WTC11 (cell line): ENCODE data around the gene BRI3BP. TPM values are rescaled to one million over a fixed set of nuclear protein-coding genes. Genes with fewer than 3 reads are reported as not detected.

Experiments
- ATAC-seq: fragments of 200-7000 bp; cut with Tn5 transposase; 2 replicates; pipeline ENCODE4 v1.10.0; 2021; ENCODE audit warnings: mild to moderate bottlenecking, moderate library complexity
- CTCF ChIA-PET: fragments of 300-600 bp; sonication (Branson Sonifier 250); formaldehyde crosslinking; loops from one replicate; lab custom pipeline; 2021; ENCODE audit warnings: antibody characterized with exemption; lab: Charles Lee
- POLR2A ChIA-PET: fragments of 350-600 bp; sonication (Branson Sonifier 250); formaldehyde crosslinking; loops from one replicate; lab custom pipeline; 2021; ENCODE audit warnings: antibody characterized with exemption; lab: Charles Lee
- DNase-seq: peaks from one replicate; pipeline ENCODE4 v3.0.0; 2021; ENCODE audit warnings: low spot score
- H3K27ac Mint-ChIP-seq: 2 replicates; pipeline ENCODE4 v1.8.0; 2021; ENCODE audit warnings: mixed read lengths
- H3K27me3 Mint-ChIP-seq: 2 replicates; pipeline ENCODE4 v1.8.0; 2021; ENCODE audit warnings: low read depth, mild to moderate bottlenecking, moderate library complexity, mixed read lengths
- H3K36me3 Mint-ChIP-seq: 2 replicates; pipeline ENCODE4 v1.8.0; 2021; ENCODE audit warnings: mixed read lengths
- H3K4me1 Mint-ChIP-seq: 2 replicates; pipeline ENCODE4 v1.8.0; 2022; ENCODE audit warnings: mixed read lengths
- H3K4me3 Mint-ChIP-seq: 2 replicates; pipeline ENCODE4 v1.8.0; 2021; ENCODE audit warnings: mild to moderate bottlenecking, moderate library complexity, mixed read lengths
- H3K9me3 Mint-ChIP-seq: 2 replicates; pipeline ENCODE4 v1.8.0; 2021; ENCODE audit warnings: mixed read lengths
- ELF4 ChIP-seq: sonication (generic); formaldehyde crosslinking; IDR thresholded peaks from 2 replicates; pipeline ENCODE4 v1.8.1; 2022; ENCODE audit warnings: low read depth, mild to moderate bottlenecking, moderate library complexity, missing genetic modification reagents
- ESRRA ChIP-seq: sonication (generic); formaldehyde crosslinking; IDR thresholded peaks from 2 replicates; pipeline ENCODE4 v1.8.1; 2022; ENCODE audit warnings: mild to moderate bottlenecking, missing genetic modification reagents, borderline replicate concordance
- GRHL2 ChIP-seq: fragments of 250-450 bp; sonication (Bioruptor Pico); IDR thresholded peaks from 2 replicates; pipeline ENCODE4 v1.8.0; 2022; ENCODE audit warnings: mild to moderate bottlenecking, moderate library complexity; ENCODE audit not compliant: insufficient replicate concordance, severe bottlenecking
- GTF2I ChIP-seq: fragments of 250-450 bp; sonication (Bioruptor Pico); conservative IDR thresholded peaks from 2 replicates; pipeline ENCODE4 v1.4.0; 2021; ENCODE audit warnings: mild to moderate bottlenecking
- JUN ChIP-seq: sonication (generic); formaldehyde crosslinking; IDR thresholded peaks from 2 replicates; pipeline ENCODE4 v1.8.0; 2023; ENCODE audit warnings: mild to moderate bottlenecking, missing genetic modification reagents
- MXD4 ChIP-seq: fragments of 250-450 bp; sonication (Bioruptor Pico); IDR thresholded peaks from 2 replicates; pipeline ENCODE4 v1.8.0; 2021; ENCODE audit warnings: mild to moderate bottlenecking, moderate library complexity, borderline replicate concordance
- OVOL2 ChIP-seq: fragments of 250-450 bp; sonication (Bioruptor Pico); IDR thresholded peaks from 2 replicates; pipeline ENCODE4 v1.9.0; 2021; ENCODE audit warnings: mild to moderate bottlenecking, borderline replicate concordance
- RORB ChIP-seq: fragments of 250-450 bp; sonication (Bioruptor Pico); IDR thresholded peaks from 2 replicates; pipeline ENCODE4 v1.9.0; 2021; ENCODE audit warnings: mild to moderate bottlenecking
- SOX15 ChIP-seq: fragments of 250-450 bp; sonication (Bioruptor Pico); IDR thresholded peaks from 2 replicates; pipeline ENCODE4 v1.9.0; 2021; ENCODE audit warnings: mild to moderate bottlenecking
- TP53 ChIP-seq: sonication (generic); formaldehyde crosslinking; IDR thresholded peaks from 2 replicates; pipeline ENCODE4 v1.8.1; 2023; ENCODE audit warnings: mild to moderate bottlenecking, missing genetic modification reagents
- ZNF138 ChIP-seq: sonication (generic); formaldehyde crosslinking; conservative IDR thresholded peaks from 2 replicates; pipeline ENCODE4 v1.8.1; 2022; ENCODE audit warnings: mild to moderate bottlenecking, moderate library complexity, missing genetic modification reagents
- ZNF317 ChIP-seq: sonication (generic); formaldehyde crosslinking; IDR thresholded peaks from 2 replicates; pipeline ENCODE4 v1.8.1; 2023; ENCODE audit warnings: low read depth, mild to moderate bottlenecking, moderate library complexity, missing genetic modification reagents, borderline replicate concordance
- ZNF416 ChIP-seq: fragments of 250-450 bp; sonication (Bioruptor Pico); IDR thresholded peaks from 2 replicates; pipeline ENCODE4 v1.9.0; 2021; ENCODE audit warnings: mild to moderate bottlenecking, inconsistent platforms
- total RNA-seq: library from RNA; stranded (reverse); gene quantifications from 3 replicates; pipeline ENCODE4 v1.2.3, GENCODE V29; 2021
- TF ChIP-seq, protein P1 (sequence below): fragments of 200-600 bp; IDR thresholded peaks from 2 replicates; pipeline ENCODE4 v1.8.0; 2022; ENCODE audit warnings: antibody characterized with exemption
- TF ChIP-seq, protein P2 (sequence below): fragments of 250-450 bp; sonication (Bioruptor Pico); IDR thresholded peaks from 2 replicates; pipeline ENCODE4 v1.9.0; 2021; ENCODE audit warnings: mild to moderate bottlenecking, borderline replicate concordance
- TF ChIP-seq, protein P3 (sequence below): sonication (generic); formaldehyde crosslinking; IDR thresholded peaks from 2 replicates; pipeline ENCODE4 v1.8.1; 2022; ENCODE audit warnings: mild to moderate bottlenecking, moderate library complexity, missing genetic modification reagents
- TF ChIP-seq, protein P4 (sequence below): sonication (generic); formaldehyde crosslinking; IDR thresholded peaks from 2 replicates; pipeline ENCODE4 v1.8.1; 2022; ENCODE audit warnings: low read depth, mild to moderate bottlenecking, moderate library complexity, missing genetic modification reagents, borderline replicate concordance
- TF ChIP-seq, protein P5 (sequence below): sonication (generic); formaldehyde crosslinking; IDR thresholded peaks from 2 replicates; pipeline ENCODE4 v1.8.0; 2022; ENCODE audit warnings: mild to moderate bottlenecking, missing genetic modification reagents
- TF ChIP-seq, protein P6 (sequence below): fragments of 250-450 bp; sonication (Bioruptor Pico); IDR thresholded peaks from 2 replicates; pipeline ENCODE4 v1.9.0; 2021; ENCODE audit warnings: mild to moderate bottlenecking
- TF ChIP-seq, protein P7 (sequence below): sonication (generic); formaldehyde crosslinking; IDR thresholded peaks from 2 replicates; pipeline ENCODE4 v1.8.1; 2023; ENCODE audit warnings: mild to moderate bottlenecking, missing genetic modification reagents
- TF ChIP-seq, protein P8 (sequence below): sonication (generic); formaldehyde crosslinking; IDR thresholded peaks from 2 replicates; pipeline ENCODE4 v1.8.1; 2023; ENCODE audit warnings: mild to moderate bottlenecking, missing genetic modification reagents, moderate library complexity

BRI3BP gene
- total RNA-seq, 1 experiment from 2014 or later = 11.9 TPM

DNA sequence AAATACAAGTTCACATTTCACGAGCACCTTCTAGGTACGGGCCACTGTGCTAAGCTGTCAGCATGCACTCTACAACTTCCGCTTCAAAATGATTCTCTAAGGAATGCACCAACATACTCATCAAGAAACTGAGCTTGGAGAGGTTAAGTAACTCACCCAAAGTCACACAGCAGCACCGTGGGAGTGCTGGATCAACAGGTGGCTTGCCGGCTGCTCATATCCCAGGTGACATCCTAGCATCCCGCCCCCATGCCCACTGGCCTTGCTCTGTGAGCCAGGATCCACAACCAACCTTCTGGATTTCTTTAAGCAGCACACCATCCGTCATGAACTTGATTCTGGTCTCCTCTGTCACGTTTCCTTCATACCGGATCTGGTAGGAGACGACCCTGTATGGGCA lies 21.2 kb upstream of the BRI3BP start:
- no peaks in the 10 kb centered on the region for H3K9me3 Mint-ChIP-seq
- POLR2A ChIA-PET = no interaction called here
- no peaks in the 10 kb centered on the region for H3K4me1 Mint-ChIP-seq
- TF ChIP-seq OVOL2 (CRISPR knock-in tag) (no peak), RORB (no peak), ZNF138 (CRISPR knock-in tag) (no peak), ZNF317 (CRISPR knock-in tag) (no peak)
- TF ChIP-seq, protein P1, sequence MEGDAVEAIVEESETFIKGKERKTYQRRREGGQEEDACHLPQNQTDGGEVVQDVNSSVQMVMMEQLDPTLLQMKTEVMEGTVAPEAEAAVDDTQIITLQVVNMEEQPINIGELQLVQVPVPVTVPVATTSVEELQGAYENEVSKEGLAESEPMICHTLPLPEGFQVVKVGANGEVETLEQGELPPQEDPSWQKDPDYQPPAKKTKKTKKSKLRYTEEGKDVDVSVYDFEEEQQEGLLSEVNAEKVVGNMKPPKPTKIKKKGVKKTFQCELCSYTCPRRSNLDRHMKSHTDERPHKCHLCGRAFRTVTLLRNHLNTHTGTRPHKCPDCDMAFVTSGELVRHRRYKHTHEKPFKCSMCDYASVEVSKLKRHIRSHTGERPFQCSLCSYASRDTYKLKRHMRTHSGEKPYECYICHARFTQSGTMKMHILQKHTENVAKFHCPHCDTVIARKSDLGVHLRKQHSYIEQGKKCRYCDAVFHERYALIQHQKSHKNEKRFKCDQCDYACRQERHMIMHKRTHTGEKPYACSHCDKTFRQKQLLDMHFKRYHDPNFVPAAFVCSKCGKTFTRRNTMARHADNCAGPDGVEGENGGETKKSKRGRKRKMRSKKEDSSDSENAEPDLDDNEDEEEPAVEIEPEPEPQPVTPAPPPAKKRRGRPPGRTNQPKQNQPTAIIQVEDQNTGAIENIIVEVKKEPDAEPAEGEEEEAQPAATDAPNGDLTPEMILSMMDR = no peak
- TF ChIP-seq, protein P2, sequence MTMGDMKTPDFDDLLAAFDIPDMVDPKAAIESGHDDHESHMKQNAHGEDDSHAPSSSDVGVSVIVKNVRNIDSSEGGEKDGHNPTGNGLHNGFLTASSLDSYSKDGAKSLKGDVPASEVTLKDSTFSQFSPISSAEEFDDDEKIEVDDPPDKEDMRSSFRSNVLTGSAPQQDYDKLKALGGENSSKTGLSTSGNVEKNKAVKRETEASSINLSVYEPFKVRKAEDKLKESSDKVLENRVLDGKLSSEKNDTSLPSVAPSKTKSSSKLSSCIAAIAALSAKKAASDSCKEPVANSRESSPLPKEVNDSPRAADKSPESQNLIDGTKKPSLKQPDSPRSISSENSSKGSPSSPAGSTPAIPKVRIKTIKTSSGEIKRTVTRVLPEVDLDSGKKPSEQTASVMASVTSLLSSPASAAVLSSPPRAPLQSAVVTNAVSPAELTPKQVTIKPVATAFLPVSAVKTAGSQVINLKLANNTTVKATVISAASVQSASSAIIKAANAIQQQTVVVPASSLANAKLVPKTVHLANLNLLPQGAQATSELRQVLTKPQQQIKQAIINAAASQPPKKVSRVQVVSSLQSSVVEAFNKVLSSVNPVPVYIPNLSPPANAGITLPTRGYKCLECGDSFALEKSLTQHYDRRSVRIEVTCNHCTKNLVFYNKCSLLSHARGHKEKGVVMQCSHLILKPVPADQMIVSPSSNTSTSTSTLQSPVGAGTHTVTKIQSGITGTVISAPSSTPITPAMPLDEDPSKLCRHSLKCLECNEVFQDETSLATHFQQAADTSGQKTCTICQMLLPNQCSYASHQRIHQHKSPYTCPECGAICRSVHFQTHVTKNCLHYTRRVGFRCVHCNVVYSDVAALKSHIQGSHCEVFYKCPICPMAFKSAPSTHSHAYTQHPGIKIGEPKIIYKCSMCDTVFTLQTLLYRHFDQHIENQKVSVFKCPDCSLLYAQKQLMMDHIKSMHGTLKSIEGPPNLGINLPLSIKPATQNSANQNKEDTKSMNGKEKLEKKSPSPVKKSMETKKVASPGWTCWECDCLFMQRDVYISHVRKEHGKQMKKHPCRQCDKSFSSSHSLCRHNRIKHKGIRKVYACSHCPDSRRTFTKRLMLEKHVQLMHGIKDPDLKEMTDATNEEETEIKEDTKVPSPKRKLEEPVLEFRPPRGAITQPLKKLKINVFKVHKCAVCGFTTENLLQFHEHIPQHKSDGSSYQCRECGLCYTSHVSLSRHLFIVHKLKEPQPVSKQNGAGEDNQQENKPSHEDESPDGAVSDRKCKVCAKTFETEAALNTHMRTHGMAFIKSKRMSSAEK (CRISPR knock-in tag) = no peak
- TF ChIP-seq, all 79 proteins: peak for 0
- Mint-ChIP-seq H3K36me3 (peaks cover 42% of the 10 kb centered on the region), H3K4me3 (no peak overlapping the region), H3K27ac (no peak overlapping the region; the same call in 1 of the 2 replicates), H3K27me3 (no peaks in the 10 kb centered on the region)
- DNase-seq = no peak
- CTCF ChIA-PET = no interaction called here
- ATAC-seq = no peak

DNA sequence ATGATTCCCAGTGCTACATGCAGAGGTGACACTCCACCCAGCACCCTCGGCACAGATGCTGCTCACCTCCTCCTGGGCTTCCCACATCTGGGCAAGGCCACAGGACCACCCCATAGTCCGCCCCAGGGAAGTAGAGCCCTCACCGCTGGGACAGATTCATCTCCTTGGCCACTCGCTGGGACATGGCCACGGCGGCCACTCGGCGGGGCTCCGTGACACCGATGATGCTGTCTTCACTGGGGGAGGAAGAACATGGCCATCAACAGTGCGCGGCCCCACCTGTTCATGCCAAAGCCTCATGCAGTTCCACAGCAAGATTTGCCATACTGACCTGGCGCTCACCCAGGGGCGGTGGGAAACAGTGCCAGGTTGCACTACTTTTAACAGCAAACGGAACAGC lies 18.2 kb upstream of the BRI3BP start:
- ChIA-PET POLR2A (no interaction called here), CTCF (no interaction called here)
- Mint-ChIP-seq H3K27ac (no peak overlapping the region), H3K9me3 (no peaks in the 10 kb centered on the region), H3K27me3 (no peaks in the 10 kb centered on the region), H3K36me3 (peaks cover 53% of the 10 kb centered on the region), H3K4me3 (no peak overlapping the region), H3K4me1 (no peaks in the 10 kb centered on the region)
- no peak for TF ChIP-seq JUN (CRISPR knock-in tag)
- no peak for TF ChIP-seq TP53 (CRISPR knock-in tag)
- ATAC-seq (no peak), DNase-seq (no peak)

DNA sequence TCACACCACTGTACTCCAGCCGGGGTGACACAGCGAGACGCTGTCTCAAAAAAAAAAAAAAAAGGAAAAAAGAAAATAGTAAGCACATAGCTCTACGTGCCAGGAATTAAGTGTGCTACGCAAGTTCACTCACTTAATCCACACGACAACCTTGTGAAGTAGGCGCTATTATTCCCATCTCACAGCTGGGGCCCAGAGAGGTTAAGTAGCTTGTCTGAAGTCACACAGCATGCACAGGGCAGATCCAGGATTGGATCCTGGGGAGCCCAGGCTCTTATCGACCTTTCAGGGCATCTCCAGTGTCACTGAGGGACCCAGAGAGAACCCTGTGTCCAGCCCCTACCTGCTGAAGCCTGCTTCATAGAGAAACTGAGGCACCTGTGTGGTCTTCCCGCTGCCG lies 16.4 kb upstream of the BRI3BP start:
- H3K4me3 Mint-ChIP-seq = no peak overlapping the region

More for the DNA sequence above, 16.4 kb upstream of the BRI3BP start:
- ChIA-PET POLR2A (interaction anchor here (0.6 kb wide), 1 partner anchor 37 kb away, joined by 4 read pairs; no protein-coding TSS in a partner anchor), CTCF (no interaction called here)
- Mint-ChIP-seq H3K9me3 (no peaks in the 10 kb centered on the region), H3K4me1 (no peaks in the 10 kb centered on the region), H3K27ac (no peak overlapping the region), H3K36me3 (peaks cover 52% of the 10 kb centered on the region), H3K27me3 (no peaks in the 10 kb centered on the region)
- DNase-seq (no peak), ATAC-seq (no peak)
- TF ChIP-seq, protein P3, sequence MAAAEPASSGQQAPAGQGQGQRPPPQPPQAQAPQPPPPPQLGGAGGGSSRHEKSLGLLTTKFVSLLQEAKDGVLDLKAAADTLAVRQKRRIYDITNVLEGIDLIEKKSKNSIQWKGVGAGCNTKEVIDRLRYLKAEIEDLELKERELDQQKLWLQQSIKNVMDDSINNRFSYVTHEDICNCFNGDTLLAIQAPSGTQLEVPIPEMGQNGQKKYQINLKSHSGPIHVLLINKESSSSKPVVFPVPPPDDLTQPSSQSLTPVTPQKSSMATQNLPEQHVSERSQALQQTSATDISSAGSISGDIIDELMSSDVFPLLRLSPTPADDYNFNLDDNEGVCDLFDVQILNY (CRISPR knock-in tag) = no peak
- TF ChIP-seq, protein P4, sequence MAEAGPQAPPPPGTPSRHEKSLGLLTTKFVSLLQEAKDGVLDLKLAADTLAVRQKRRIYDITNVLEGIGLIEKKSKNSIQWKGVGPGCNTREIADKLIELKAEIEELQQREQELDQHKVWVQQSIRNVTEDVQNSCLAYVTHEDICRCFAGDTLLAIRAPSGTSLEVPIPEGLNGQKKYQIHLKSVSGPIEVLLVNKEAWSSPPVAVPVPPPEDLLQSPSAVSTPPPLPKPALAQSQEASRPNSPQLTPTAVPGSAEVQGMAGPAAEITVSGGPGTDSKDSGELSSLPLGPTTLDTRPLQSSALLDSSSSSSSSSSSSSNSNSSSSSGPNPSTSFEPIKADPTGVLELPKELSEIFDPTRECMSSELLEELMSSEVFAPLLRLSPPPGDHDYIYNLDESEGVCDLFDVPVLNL (CRISPR knock-in tag) = no peak
- TF ChIP-seq ZNF317 (CRISPR knock-in tag) = no peak
- no peak for TF ChIP-seq ZNF416 (CRISPR knock-in tag)
- no peak for TF ChIP-seq GRHL2 (CRISPR knock-in tag)
- TF ChIP-seq, protein P5, sequence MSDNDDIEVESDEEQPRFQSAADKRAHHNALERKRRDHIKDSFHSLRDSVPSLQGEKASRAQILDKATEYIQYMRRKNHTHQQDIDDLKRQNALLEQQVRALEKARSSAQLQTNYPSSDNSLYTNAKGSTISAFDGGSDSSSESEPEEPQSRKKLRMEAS (CRISPR knock-in tag) = no peak
- TF ChIP-seq, protein P6, sequence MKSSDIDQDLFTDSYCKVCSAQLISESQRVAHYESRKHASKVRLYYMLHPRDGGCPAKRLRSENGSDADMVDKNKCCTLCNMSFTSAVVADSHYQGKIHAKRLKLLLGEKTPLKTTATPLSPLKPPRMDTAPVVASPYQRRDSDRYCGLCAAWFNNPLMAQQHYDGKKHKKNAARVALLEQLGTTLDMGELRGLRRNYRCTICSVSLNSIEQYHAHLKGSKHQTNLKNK = no peak
- TF ChIP-seq, protein P7, sequence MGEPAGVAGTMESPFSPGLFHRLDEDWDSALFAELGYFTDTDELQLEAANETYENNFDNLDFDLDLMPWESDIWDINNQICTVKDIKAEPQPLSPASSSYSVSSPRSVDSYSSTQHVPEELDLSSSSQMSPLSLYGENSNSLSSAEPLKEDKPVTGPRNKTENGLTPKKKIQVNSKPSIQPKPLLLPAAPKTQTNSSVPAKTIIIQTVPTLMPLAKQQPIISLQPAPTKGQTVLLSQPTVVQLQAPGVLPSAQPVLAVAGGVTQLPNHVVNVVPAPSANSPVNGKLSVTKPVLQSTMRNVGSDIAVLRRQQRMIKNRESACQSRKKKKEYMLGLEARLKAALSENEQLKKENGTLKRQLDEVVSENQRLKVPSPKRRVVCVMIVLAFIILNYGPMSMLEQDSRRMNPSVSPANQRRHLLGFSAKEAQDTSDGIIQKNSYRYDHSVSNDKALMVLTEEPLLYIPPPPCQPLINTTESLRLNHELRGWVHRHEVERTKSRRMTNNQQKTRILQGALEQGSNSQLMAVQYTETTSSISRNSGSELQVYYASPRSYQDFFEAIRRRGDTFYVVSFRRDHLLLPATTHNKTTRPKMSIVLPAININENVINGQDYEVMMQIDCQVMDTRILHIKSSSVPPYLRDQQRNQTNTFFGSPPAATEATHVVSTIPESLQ = no peak
- no peak for TF ChIP-seq ESRRA
- TF ChIP-seq GTF2I (CRISPR knock-in tag) = no peak
- TF ChIP-seq MXD4 (CRISPR knock-in tag) = no peak
- TF ChIP-seq ELF4 (CRISPR knock-in tag) = no peak
- TF ChIP-seq, protein P8, sequence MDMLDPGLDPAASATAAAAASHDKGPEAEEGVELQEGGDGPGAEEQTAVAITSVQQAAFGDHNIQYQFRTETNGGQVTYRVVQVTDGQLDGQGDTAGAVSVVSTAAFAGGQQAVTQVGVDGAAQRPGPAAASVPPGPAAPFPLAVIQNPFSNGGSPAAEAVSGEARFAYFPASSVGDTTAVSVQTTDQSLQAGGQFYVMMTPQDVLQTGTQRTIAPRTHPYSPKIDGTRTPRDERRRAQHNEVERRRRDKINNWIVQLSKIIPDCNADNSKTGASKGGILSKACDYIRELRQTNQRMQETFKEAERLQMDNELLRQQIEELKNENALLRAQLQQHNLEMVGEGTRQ (CRISPR knock-in tag) = no peak
- no peak for TF ChIP-seq SOX15 (CRISPR knock-in tag)
- TF ChIP-seq, all 79 proteins: peak for 0
